ENCODE results near the gene IQSEC3. TPM values are rescaled to one million over a fixed set of nuclear protein-coding genes. Genes with fewer than 3 reads are reported as not detected.
"Not testable (repeated sequence)": the region's sequence is repeated elsewhere in the genome, so short reads cannot be mapped to it uniquely, and the experiment has no call there.

The IQSEC3 gene
- total RNA-seq, 2 donors from 2014 or later = 0.10 to 3.8 TPM

DNA sequence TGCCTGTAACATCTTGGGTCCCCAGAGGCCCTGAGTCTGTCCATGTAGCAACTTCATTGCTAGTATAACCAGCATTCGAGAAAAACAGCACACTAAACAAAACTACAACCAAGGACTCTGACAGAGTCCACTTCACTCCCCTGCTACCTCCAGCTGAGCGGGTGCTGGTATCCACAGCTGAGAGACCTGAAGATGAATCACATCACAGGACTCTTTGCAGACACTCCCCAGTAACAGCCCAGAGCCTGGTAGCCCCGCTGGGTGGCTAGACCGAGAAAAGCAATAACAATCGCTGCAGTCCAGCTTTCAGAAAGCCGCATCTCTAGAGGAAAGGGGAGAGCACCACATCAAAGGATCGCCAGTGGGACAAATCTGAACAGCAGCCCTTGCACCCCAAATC is 9.0 kb upstream of the IQSEC3 start:
- no peak overlapping the region for H3K4me3 Mint-ChIP-seq
- DNase-seq (no peak), ATAC-seq (replicated peaks in 1 of 2) (no peak)
- H3K27me3 Mint-ChIP-seq (ENCODE audit: low read depth) = peaks cover 71% of the 10 kb centered on the region
- no peaks in the 10 kb centered on the region for H3K4me1 Mint-ChIP-seq (ENCODE audit: low read depth)
- peaks cover 2 to 7% of the 10 kb centered on the region in 2 donors for H3K36me3 Mint-ChIP-seq (ENCODE audit: insufficient read depth in 2 of 2)
- peaks cover 2 to 11% of the 10 kb centered on the region in 2 donors for H3K9me3 Mint-ChIP-seq
- H3K27ac Mint-ChIP-seq = no peak overlapping the region

DNA sequence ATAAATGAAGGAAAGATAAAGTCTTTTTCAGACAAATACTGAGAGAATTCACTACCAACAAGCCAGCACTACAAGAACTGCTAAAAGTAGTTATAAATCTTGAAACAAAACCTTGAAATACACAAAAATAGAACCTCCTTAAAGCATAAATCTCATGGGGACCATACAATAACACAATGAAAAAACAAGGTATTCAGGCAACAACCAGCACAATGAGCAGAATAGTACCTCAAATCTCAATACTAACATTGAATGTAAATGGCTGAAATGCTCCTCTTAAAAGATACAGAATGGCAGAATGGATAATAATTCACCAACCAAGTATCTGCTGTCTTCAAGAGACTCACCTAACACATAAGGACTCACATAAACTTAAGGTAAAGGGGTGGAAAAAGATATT is 7.7 kb upstream of the IQSEC3 start:
- Mint-ChIP-seq H3K9me3 (peaks cover 2 to 11% of the 10 kb centered on the region in 2 donors), H3K36me3 (ENCODE audit: insufficient read depth in 2 of 2) (peaks cover 2 to 7% of the 10 kb centered on the region in 2 donors), H3K4me3 (no peak overlapping the region), H3K27me3 (ENCODE audit: low read depth) (peaks cover 63% of the 10 kb centered on the region), H3K27ac (no peak overlapping the region), H3K4me1 (ENCODE audit: low read depth) (no peaks in the 10 kb centered on the region)
- DNase-seq = no peak
- no peak for ATAC-seq (replicated peaks in 1 of 2)

DNA sequence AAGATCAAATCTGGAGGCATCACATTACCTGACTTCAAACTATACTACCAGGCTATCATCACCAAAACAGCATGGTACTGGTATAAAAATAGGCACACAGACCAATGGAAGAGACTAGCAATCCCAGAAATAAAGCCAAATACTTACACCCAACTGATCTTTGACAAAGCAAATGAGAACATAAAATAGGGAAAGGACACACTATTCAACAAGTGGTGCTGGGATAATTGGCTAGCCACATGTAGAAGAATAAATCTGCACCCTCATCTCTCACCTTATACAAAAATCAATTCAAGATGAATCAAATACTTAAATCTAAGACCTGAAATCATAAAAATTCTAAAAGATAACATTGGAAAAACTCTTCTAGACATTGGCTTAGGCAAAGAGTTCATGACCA is 4.7 kb upstream of the IQSEC3 start:
- H3K4me1 Mint-ChIP-seq (ENCODE audit: low read depth); ATAC-seq (replicated peaks in 1 of 2); H3K4me3 Mint-ChIP-seq; DNase-seq; H3K27ac Mint-ChIP-seq; H3K36me3 Mint-ChIP-seq (ENCODE audit: insufficient read depth in 2 of 2): not testable (repeated sequence)
- H3K9me3 Mint-ChIP-seq = peaks cover 2 to 11% of the 10 kb centered on the region in 2 donors
- peaks cover 55% of the 10 kb centered on the region for H3K27me3 Mint-ChIP-seq (ENCODE audit: low read depth)

DNA sequence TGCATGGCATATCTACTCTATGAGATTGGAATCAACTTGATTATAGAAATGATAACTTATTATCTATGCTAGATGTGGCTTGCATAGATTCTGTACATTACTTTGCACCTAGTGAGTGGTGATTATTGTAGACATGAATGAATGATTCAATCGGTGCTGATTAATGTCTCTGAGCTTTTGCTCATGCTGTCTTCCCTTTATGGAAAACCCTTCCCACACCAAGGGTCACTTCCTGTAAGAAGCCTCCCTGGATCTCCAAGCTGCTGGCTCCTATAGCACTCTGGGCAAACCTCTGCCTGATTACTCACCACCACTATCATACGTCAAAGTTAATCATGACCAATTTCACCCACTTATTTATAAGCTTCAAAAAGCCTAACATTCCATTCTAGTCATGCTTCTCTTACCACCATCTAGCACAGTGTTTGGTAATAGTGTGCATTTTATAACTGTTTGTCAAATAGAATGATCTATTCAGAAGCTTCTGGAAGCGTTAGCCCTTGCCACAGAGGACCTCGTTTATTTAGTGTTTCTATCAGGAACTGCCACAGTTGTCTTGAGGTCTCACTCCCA is 990 bp upstream of the IQSEC3 start:
- H3K9me3 Mint-ChIP-seq; DNase-seq; H3K4me1 Mint-ChIP-seq (ENCODE audit: low read depth); H3K27ac Mint-ChIP-seq; H3K4me3 Mint-ChIP-seq; H3K36me3 Mint-ChIP-seq (ENCODE audit: insufficient read depth in 2 of 2); ATAC-seq (replicated peaks in 1 of 2): not testable (repeated sequence)
- peaks cover 36% of the 10 kb centered on the region for H3K27me3 Mint-ChIP-seq (ENCODE audit: low read depth)

DNA sequence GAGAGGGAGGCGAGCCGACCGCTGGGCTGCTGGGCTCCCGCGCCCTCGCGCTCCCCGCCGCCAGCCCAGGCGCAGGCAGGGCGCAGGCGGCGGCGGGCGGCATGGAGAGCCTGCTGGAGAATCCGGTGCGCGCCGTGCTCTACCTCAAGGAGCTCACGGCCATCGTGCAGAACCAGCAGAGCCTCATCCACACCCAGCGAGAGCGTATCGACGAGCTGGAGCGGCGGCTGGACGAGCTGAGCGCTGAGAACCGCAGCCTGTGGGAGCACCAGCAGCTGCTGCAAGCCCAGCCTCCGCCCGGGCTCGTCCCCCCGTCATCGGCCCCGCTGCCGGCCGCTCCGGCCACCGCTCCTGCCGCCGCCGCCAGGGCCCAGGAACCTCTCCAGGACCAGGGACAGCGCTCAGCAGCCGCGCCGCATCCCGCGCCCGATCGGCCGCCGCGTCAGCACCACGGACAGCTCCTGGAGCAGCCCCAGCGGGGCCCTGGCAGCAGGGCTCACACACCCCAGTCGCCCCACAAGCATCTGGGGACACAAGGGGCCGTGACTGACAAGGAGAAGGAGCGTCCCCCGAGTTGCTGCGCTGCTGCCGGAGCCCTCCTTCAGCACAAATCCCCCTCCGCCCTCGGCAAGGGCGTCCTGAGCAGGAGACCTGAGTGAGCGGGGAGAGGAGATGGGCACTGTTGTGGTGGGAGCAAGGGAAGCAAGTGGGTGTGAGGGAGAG is 376 bp downstream of the IQSEC3 start:
- not testable (repeated sequence) for H3K27ac Mint-ChIP-seq; H3K4me3 Mint-ChIP-seq; H3K36me3 Mint-ChIP-seq (ENCODE audit: insufficient read depth in 2 of 2); H3K9me3 Mint-ChIP-seq; H3K4me1 Mint-ChIP-seq (ENCODE audit: low read depth)
- DNase-seq (peak; percentile 10 to 20), ATAC-seq (replicated peaks in 1 of 2) (peak; percentile 86 to 98)
- peaks cover 36% of the 10 kb centered on the region for H3K27me3 Mint-ChIP-seq (ENCODE audit: low read depth)

DNA sequence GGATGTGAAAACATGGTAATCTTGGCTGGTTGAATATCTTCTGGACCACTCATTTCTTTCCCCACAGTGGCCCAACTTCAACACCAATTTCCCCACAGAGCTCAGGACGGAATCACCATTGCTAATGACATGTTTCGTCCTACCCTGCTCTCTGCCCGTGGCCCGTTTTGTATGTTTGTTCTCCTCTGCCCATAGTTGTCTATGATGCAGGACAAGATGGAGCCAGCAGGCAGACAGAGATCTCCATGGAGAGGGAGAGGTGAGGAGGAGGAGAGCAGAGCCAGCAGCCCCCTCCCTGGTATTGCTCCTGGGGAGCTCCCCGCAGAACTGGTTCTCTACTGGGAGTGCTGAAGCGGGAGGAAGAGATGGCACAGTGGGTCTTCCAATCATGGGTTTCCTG is 3.1 kb downstream of the IQSEC3 start:
- H3K27me3 Mint-ChIP-seq (ENCODE audit: low read depth) = peaks cover 38% of the 10 kb centered on the region
- not testable (repeated sequence) for H3K27ac Mint-ChIP-seq; H3K4me3 Mint-ChIP-seq; H3K9me3 Mint-ChIP-seq; H3K4me1 Mint-ChIP-seq (ENCODE audit: low read depth); H3K36me3 Mint-ChIP-seq (ENCODE audit: insufficient read depth in 2 of 2); ATAC-seq (replicated peaks in 1 of 2); DNase-seq

DNA sequence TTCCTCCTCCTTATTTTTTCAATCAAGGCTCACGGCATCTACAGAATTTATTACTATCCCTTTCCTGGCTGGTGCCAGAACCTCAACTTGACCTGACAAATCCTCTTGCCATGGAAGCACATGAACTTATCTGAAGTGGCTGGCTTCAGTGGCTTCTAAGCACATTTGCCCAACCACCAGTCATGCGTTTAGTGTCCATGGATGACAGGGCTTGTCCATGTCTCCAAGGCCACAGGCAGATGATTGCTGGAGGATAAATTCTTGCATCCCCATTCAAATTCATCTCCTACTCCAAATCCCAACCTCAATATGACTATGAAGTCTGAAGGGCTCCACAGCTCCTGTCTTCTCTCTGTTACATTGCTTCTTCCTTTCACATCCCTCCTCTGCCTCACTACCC is 4.0 kb downstream of the IQSEC3 start:
- not testable (repeated sequence) for H3K36me3 Mint-ChIP-seq (ENCODE audit: insufficient read depth in 2 of 2); H3K27ac Mint-ChIP-seq; ATAC-seq (replicated peaks in 1 of 2); H3K4me1 Mint-ChIP-seq (ENCODE audit: low read depth); H3K4me3 Mint-ChIP-seq; DNase-seq; H3K9me3 Mint-ChIP-seq
- peaks cover 40% of the 10 kb centered on the region for H3K27me3 Mint-ChIP-seq (ENCODE audit: low read depth)

DNA sequence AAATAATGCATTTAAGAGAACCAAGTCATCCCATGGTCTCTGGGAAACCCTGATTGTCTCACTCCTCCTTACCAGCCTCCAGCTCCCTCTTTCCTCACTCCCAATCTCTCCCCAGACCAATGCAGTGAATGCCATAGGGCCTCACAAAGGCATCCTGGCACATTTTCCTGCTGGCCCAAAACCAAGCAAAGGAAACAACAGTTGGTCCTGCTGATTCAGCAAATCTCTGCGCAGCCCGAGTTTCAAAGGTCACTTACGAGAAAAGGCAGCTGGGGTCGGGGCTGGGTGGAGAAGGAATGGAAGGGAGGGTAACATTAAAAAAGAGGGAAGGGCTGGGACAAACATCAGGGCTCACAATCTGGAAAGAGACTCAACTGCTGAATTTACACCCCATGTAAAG is 5.5 kb downstream of the IQSEC3 start:
- not testable (repeated sequence) for H3K4me3 Mint-ChIP-seq; H3K27ac Mint-ChIP-seq; DNase-seq; H3K4me1 Mint-ChIP-seq (ENCODE audit: low read depth); ATAC-seq (replicated peaks in 1 of 2); H3K9me3 Mint-ChIP-seq; H3K36me3 Mint-ChIP-seq (ENCODE audit: insufficient read depth in 2 of 2)
- H3K27me3 Mint-ChIP-seq (ENCODE audit: low read depth) = peaks cover 55% of the 10 kb centered on the region

DNA sequence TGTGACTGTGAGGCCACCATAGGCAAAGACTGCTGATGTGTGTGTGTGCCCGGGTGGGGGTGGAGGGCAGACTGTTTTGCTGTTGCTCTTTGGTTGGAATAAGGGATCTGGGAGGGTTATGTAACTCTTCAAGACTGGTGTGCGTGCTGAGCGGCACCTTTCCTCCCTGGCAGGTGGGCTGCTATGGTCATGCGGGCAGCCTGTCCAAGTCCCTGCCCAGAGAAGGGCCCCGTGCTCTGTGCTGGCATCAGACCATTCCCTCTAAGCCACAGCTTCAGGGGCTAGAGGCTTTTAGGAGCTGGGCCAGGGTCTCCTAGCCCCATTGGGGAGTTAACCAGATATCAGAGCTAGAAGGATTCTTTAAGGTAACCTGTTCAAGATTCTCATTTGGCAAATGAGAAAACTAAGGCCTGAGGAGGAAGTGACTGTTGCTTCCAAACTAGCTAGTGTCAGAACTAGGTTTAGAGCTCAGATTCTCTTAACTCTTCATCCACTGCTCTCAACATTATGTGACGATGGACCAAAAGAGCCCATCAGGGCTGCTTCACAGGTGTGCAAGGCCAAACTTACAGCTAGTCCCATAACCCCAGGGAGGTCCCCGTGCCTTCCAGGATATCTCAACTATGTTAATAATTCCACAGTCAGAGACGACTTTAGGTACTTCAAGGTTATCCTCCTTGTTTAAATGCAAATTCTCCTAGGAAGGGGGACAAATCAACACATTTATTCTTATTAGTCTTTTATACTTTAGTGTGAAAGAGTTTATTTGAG is 8.0 kb downstream of the IQSEC3 start:
- not testable (repeated sequence) for H3K4me3 Mint-ChIP-seq; DNase-seq; H3K27ac Mint-ChIP-seq; ATAC-seq (replicated peaks in 1 of 2); H3K9me3 Mint-ChIP-seq; H3K4me1 Mint-ChIP-seq (ENCODE audit: low read depth); H3K36me3 Mint-ChIP-seq (ENCODE audit: insufficient read depth in 2 of 2)
- peaks cover 58% of the 10 kb centered on the region for H3K27me3 Mint-ChIP-seq (ENCODE audit: low read depth)

DNA sequence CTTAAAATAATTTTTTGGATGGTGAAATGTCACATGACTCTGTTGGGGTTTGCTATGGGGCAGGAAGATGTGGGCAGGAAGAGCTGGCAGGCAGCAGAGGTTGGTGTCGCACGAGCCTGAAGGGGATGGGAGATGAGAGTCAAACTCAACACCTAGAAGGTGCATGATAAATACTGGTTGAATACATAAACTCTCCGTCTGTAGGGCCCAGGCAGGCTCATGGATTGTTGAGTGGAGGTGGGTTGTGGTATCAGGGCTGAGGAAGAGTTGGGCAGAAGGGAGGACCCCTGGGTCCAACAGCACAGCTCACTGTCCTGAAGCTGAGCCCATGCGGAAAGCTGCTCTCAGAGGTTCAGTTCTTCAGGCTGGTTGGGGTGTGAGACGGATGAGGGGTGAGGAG is 9.0 kb downstream of the IQSEC3 start:
- not testable (repeated sequence) for H3K36me3 Mint-ChIP-seq (ENCODE audit: insufficient read depth in 2 of 2); H3K9me3 Mint-ChIP-seq; DNase-seq; H3K27ac Mint-ChIP-seq; H3K4me1 Mint-ChIP-seq (ENCODE audit: low read depth); H3K4me3 Mint-ChIP-seq; ATAC-seq (replicated peaks in 1 of 2)
- peaks cover 58% of the 10 kb centered on the region for H3K27me3 Mint-ChIP-seq (ENCODE audit: low read depth)

DNA sequence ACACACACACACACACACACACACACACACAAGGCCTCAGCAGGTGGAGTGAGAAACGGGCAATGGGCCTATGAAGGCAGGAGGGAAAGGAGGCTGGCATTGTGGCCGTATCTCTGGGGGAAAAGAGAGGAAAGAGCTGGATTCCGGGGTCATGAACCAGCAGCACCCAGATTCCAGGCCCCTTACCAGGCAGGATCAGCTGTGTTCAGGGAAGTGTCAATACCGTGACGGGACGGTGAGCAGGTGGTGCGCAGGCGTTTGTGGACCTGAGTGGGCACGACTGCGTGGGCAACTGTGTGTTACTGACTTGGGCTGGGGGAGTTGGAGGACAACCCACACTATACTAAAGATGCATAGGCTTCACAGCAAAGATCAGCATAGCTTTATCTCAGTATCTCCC is 9.5 kb downstream of the IQSEC3 start:
- peaks cover 58% of the 10 kb centered on the region for H3K27me3 Mint-ChIP-seq (ENCODE audit: low read depth)
- not testable (repeated sequence) for H3K36me3 Mint-ChIP-seq (ENCODE audit: insufficient read depth in 2 of 2); DNase-seq; ATAC-seq (replicated peaks in 1 of 2); H3K4me1 Mint-ChIP-seq (ENCODE audit: low read depth); H3K27ac Mint-ChIP-seq; H3K4me3 Mint-ChIP-seq; H3K9me3 Mint-ChIP-seq

DNA sequence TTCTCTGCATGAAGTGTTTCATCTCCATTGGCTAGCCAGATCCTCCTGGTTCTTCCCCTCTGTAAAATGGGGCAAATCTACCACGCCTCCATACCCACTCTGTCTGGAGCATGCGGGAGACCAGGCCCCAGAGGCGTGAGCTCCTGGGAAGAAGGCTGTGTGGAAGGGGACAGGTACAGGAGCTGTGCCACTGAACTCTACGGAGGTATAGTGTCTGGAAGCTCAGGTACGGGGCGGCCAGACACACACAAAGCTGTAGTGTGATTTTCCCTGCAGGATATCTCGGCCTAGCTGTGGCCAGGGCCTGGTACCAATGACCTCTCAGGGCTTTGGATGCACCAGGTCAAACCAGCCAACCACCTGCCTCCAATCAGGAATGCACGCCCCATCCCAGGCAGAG is 10.0 kb downstream of the IQSEC3 start:
- H3K36me3 Mint-ChIP-seq (ENCODE audit: insufficient read depth in 2 of 2); ATAC-seq (replicated peaks in 1 of 2); H3K4me1 Mint-ChIP-seq (ENCODE audit: low read depth); H3K27ac Mint-ChIP-seq; DNase-seq; H3K4me3 Mint-ChIP-seq; H3K9me3 Mint-ChIP-seq: not testable (repeated sequence)
- H3K27me3 Mint-ChIP-seq (ENCODE audit: low read depth) = peaks cover 58% of the 10 kb centered on the region

DNA sequence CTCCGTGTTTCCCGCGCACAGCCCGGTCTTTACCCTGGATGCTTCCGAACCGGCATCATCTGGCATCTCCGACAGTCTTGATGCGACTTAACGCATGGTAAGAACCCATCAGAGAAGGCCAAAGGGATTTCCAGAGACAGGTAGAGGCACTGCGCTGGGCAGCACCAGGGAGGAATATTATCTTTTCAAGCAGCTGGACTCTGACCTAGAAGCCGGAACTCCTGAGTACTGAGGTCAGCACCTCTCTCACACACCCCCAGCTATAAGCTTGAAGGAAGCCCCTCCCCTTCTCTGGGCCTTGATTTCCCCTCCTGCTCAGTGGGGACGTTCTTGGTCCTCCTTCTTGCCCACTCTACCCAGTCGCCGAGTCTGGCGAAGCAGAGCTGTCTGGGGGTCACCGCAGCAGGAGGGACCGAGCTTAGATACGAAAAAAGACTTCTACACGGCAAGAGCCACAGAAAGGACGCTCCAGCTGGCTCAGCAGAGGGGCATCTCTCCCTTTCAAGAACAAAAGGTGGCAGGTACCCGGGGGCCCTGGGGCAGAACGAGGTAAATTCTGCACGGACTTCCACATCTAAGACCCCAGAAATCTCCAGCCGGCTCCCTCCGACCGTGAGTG is 10.6 kb downstream of the IQSEC3 start:
- H3K27ac Mint-ChIP-seq; DNase-seq; H3K9me3 Mint-ChIP-seq; H3K4me3 Mint-ChIP-seq; H3K36me3 Mint-ChIP-seq (ENCODE audit: insufficient read depth in 2 of 2); ATAC-seq (replicated peaks in 1 of 2); H3K4me1 Mint-ChIP-seq (ENCODE audit: low read depth): not testable (repeated sequence)
- peaks cover 54% of the 10 kb centered on the region for H3K27me3 Mint-ChIP-seq (ENCODE audit: low read depth)
